GM18907 (cell line): Measurements from ENCODE around the gene TTC31.
"Not testable (repeated sequence)": the region's sequence is repeated elsewhere in the genome, so short reads cannot be mapped to it uniquely, and the experiment has no call there.

Experiments used
- ATAC-seq: cut with Tn5 transposase; IDR thresholded peaks from one replicate; pipeline ENCODE4 v1.9.1; 2021; ENCODE audit warnings: mild to moderate bottlenecking, moderate library complexity; ENCODE audit not compliant: unreplicated experiment

TTC31 gene

GRCh38 chr2:74457129-74457548 is 25.7 kb upstream of the TTC31 start:
- no peak for ATAC-seq

DNA sequence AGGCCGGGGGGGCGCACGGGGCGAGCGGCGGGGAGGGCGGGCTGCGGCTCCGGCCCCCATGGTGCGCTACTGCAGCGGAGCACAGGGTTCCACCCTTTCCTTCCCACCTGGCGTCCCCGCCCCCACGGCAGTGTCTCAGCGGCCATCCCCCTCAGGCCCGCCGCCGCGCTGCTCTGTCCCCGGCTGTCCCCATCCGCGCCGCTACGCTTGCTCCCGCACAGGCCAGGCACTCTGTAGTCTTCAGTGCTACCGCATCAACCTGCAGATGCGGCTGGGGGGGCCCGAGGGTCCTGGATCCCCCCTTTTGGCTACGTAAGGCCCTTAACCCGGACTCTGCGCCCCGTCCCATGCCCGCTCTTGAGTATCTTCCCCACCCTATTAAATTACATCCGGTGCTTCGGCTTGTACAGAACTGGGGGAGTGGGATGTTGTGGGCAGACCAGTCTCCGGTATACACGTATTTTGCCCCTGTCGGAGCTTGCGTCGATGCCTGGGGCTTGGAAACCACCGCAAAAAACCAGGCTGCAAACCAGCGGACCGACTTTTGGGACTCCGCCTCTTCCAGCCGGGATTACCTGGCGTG is 25.2 kb upstream of the TTC31 start:
- peak; percentile 38 for ATAC-seq

GRCh38 chr2:74458132-74458937 is 24.5 kb upstream of the TTC31 start, which contains the start of gene WBP1:
Gene WBP1 (plus strand): TSS chr2:74458438. CDS start chr2:74458603, 165 bp downstream.
- peak; percentile 85 for ATAC-seq

GRCh38 chr2:74458938-74459363 is 23.9 kb upstream of the TTC31 start:
- ATAC-seq: no peak

- not testable (repeated sequence) for ATAC-seq
Observed at GRCh38 chr2:74459503-74460118, 23.3 kb upstream of the TTC31 start.

DNA sequence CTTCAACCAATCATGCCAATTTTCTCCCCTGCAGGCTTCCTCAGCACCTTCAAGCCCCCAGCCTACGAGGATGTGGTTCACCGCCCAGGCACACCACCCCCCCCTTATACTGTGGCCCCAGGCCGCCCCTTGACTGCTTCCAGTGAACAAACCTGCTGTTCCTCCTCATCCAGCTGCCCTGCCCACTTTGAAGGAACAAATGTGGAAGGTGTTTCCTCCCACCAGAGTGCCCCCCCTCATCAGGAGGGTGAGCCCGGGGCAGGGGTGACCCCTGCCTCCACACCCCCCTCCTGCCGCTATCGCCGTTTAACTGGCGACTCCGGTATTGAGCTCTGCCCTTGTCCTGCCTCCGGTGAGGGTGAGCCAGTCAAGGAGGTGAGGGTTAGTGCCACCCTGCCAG is 22.7 kb upstream of the TTC31 start:
- ATAC-seq: not testable (repeated sequence)

GRCh38 chr2:74461187-74462053 is 21.5 kb upstream of the TTC31 start:
- ATAC-seq: no peak

GRCh38 chr2:74462054-74462785 is 20.7 kb upstream of the TTC31 start:
- ATAC-seq: no peak

DNA sequence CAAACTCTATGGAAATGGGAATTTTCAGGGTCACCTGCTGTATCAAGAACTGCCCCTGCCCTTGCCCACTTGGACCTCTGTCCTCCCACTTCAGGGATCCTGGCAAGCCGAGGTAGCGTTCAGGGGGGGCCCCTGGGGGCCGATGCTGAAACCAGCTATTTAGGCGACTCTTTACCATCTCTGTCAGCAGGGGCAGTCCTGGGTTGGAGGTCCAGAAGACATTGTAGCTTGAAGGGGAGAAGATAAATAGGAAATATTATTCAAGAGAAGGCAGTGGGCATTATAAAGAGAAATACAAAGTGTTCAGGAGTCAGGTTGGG is 20.1 kb upstream of the TTC31 start:
- ATAC-seq: no peak

DNA sequence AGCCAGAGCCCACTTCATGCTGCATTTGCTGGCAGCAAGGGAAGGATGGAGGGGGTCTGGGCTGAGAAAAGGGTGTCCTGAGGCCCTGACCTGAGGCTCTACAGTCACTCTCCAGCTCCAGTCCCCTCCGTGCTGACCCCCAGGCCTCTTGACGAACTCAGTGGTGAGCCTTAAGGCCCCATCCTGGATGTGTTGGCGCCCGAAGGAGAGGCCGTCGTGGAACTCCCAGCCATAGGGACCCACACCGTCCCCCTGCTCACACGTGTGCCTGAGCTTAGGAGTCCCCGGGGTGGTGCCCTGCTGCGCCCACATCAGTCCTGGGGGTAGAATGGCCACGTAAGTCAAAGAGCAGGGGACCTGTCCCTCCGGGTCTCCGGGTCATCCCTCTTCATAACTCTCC is 18.5 kb upstream of the TTC31 start:
- no peak for ATAC-seq

GRCh38 chr2:74470742-74471141 is 12.1 kb upstream of the TTC31 start:
- ATAC-seq: not testable (repeated sequence)

DNA sequence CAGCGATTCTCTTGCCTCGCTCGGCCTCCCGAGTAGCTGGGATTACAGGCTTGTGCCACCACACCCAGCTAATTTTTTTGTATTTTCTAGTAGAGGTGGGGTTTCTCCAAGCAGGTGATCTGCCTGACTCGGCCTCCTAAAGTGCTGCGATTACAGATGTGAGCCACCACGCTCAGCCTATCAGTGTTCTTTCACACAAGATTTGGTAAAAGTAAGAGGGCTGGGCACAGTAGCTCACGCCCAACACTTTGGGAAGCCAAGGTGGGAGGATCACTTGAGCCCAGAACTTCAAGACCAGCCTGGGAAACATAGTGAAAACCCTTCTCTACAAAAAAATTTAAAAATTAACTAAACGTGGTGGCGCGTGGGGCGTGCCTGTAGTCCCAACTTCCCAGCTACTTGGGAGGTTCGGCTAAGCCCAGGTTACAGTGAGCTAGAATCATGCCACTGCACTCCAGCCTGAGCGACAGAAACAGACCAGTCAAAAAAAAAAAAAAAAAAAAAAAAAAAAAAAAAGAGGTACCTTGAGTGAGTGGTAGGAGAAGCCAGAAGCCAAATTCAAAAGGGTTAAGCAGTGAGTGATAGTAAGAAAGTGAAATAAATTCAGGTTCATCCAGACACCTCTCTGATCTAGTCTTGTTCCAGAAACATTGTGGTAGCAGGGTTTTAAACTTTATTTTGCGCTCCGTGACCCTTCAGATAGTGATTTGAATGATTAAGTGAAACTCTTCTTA is 11.4 kb upstream of the TTC31 start:
- ATAC-seq: no peak

GRCh38 chr2:74472086-74472944 is 10.6 kb upstream of the TTC31 start, which contains the start of gene MRPL53:
Gene MRPL53 (minus strand): TSS chr2:74472680. CDS start chr2:74472660, 20 bp downstream.
- peak; percentile 89 for ATAC-seq

DNA sequence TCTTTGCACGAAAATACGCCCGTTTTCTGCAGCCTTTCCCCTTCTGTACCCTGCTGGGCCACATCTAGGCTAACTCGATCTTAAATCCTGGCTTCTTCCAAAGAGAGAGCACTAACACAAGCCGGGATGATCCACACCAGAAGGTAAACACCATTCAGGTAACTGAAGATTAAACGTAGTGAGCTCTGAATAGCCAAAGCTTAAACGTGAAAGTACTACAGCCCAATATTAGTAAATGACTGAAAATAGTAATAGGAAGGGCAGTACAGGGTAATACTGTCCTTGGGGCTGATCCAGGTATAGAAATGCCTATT is 10.0 kb upstream of the TTC31 start:
- ATAC-seq: peak; percentile 2

DNA sequence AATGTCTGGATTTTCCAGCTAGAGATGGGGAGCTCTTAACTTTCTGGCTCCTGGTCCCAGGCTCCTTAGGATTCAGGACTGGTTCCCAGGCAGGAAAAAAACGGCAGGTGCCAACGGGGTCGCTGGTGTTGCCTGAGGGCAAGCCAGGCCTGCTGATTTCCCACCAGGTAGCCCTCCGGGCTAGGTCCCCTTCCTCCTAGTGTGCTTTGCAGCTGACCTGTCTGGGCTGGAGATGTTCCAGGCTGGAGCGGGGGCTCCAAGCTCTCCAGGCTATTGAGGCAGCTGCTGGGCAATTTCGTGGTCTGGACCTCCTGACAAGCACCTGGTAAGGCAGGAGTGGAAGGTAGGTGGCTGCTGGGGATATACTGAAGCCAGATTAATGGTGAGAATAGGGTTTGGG is 8.4 kb upstream of the TTC31 start:
- no peak for ATAC-seq

- ATAC-seq: no peak
Observed at GRCh38 chr2:74474899-74475298, 8.0 kb upstream of the TTC31 start.

- ATAC-seq: no peak
Observed at GRCh38 chr2:74481431-74481830, 1.4 kb upstream of the TTC31 start.

DNA sequence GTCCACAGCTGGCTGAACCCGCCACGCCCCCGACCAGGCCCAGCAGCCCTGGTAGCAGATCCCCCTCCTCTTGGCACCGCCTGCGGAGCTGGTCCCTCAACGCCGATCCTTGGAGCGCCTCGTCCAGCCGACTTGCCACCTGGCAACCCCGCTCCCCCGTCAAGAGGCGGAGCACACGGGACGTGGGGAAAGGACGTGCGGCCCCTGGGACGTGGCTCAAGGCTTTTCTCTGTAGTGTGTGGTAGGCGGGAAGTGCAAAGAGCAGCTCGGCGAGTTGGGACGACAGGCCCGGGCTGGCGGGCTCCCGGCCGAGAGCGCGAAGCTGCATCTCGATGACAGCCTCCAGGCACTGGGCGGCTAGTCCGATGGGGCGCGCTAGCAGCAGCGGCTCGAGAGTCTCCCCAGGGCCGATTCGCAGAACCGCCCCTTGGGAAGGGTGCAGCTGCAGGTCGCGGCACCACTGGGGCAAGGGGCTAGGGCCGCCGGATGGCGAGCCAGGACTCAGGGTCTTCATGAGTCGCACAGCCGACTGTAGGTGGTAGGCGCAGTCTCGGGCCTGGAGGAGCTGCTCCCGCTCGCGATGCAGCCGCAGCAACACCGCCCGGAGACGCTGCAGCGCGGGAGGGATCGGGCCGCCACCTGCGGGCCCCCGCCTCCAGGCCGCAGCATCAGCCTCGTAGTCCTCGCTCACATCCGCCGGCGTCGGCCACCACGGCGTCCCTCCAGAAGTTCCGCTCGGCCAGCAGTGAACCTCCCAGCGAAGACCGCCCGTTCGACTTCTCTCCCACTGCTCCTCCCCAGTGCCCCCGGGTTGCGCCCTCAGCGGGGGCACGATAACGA is 700 bp upstream of the TTC31 start:
- ATAC-seq: peak; percentile 53
